DND-41 (cell line): Measurements from ENCODE around the gene GAD1.

Source experiments
- EZH2 ChIP-seq: IDR thresholded peaks from 3 replicates; pipeline ENCODE4 v1.6.1; 2012; ENCODE audit warnings: borderline replicate concordance, low read depth, mild to moderate bottlenecking, moderate library complexity, low read length, inconsistent platforms; ENCODE audit not compliant: severe bottlenecking
- TF ChIP-seq, protein P1 (sequence below): IDR thresholded peaks from 2 replicates; pipeline ENCODE4 v1.5.1; 2012; ENCODE audit warnings: borderline replicate concordance, low read length, moderate library complexity, mild to moderate bottlenecking; ENCODE audit not compliant: poor library complexity, severe bottlenecking; ENCODE audit errors: extremely low read depth

DNA sequence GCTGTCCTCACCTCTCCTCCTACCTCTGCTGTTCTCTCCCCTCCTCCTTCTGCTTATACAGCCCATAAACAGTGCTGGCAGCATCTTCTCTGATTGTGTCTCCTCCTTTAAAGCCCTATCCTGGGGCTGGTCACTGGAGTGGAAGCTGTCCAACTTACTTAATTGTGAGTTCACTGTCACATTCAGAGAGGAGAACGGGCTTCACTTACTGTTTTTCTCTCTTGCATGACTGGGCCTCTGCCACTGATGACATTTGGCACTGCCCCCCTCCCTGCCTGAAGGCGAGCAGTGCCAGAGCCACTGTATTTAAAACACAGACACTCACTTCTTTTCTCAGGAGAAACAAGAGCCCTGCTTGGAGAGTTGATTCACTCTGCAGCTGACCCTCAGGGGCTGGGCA lies 12.3 kb downstream of the GAD1 start:
- TF ChIP-seq, protein P1, sequence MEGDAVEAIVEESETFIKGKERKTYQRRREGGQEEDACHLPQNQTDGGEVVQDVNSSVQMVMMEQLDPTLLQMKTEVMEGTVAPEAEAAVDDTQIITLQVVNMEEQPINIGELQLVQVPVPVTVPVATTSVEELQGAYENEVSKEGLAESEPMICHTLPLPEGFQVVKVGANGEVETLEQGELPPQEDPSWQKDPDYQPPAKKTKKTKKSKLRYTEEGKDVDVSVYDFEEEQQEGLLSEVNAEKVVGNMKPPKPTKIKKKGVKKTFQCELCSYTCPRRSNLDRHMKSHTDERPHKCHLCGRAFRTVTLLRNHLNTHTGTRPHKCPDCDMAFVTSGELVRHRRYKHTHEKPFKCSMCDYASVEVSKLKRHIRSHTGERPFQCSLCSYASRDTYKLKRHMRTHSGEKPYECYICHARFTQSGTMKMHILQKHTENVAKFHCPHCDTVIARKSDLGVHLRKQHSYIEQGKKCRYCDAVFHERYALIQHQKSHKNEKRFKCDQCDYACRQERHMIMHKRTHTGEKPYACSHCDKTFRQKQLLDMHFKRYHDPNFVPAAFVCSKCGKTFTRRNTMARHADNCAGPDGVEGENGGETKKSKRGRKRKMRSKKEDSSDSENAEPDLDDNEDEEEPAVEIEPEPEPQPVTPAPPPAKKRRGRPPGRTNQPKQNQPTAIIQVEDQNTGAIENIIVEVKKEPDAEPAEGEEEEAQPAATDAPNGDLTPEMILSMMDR: no peak
- TF ChIP-seq EZH2: no peak
